ENCODE results near the gene SLC39A11. TPM values are rescaled to one million over a fixed set of nuclear protein-coding genes. Genes with fewer than 3 reads are reported as not detected.

SLC39A11 gene
- total RNA-seq, 1 donor from 2014 or later: 21.5 TPM

GRCh38 chr17:72916991-72917390 lies 175.5 kb downstream of the SLC39A11 start:
- H3K79me2 ChIP-seq (ENCODE audit: insufficient read depth, low read length): no peaks in the 10 kb centered on the region
- H3K27ac Mint-ChIP-seq (ENCODE audit: unreplicated experiment): no peak overlapping the region
- no peak overlapping the region for H3K27ac ChIP-seq (ENCODE audit: low read depth, low read length)
- H3K36me3 Mint-ChIP-seq (ENCODE audit: low read depth, unreplicated experiment): peaks cover 9% of the 10 kb centered on the region
- H3K9me3 ChIP-seq (ENCODE audit: insufficient read depth, low read depth, low read length): no peaks in the 10 kb centered on the region
- no peak overlapping the region for H3K4me3 ChIP-seq (ENCODE audit: insufficient read depth, low read depth, low read length)
- no peaks in the 10 kb centered on the region for H3K27me3 ChIP-seq (ENCODE audit: insufficient read depth, low read length)
- H4K20me1 ChIP-seq (ENCODE audit: insufficient read depth, low read length): no peaks in the 10 kb centered on the region
- no peak overlapping the region for H2AFZ ChIP-seq (ENCODE audit: low read depth, low read length)
- peaks cover 2% of the 10 kb centered on the region for H3K27me3 Mint-ChIP-seq (ENCODE audit: low read depth, unreplicated experiment)
- FAIRE-seq (no peak), DNase-seq (ENCODE audit: low read depth) (no peak)
- H3K36me3 ChIP-seq (ENCODE audit: insufficient read depth, low read length): no peaks in the 10 kb centered on the region
- no peaks in the 10 kb centered on the region for H3K4me1 ChIP-seq (ENCODE audit: insufficient read depth, low read length)
- H3K9ac ChIP-seq (ENCODE audit: low read length): no peak overlapping the region
- TF ChIP-seq EZH2 (IDR thresholded peaks at IDR 0.05; ENCODE audit: insufficient read depth, low read length) (no peak), CTCF (IDR thresholded peaks at IDR 0.05; ENCODE audit: insufficient read depth, low read depth, low read length) (no peak)
- H3K4me1 Mint-ChIP-seq (ENCODE audit: low read depth, unreplicated experiment): peaks cover 3% of the 10 kb centered on the region
- no peak overlapping the region for H3K4me3 Mint-ChIP-seq (ENCODE audit: unreplicated experiment)
- H3K4me2 ChIP-seq (ENCODE audit: low read length): no peak overlapping the region
- H3K9me3 Mint-ChIP-seq (ENCODE audit: unreplicated experiment): peaks cover 12% of the 10 kb centered on the region

- DNase-seq (ENCODE audit: low read depth) (no peak), FAIRE-seq (no peak)
- Histone ChIP-seq H3K4me3 (ENCODE audit: insufficient read depth, low read depth, low read length) (no peak overlapping the region), H3K9me3 (ENCODE audit: insufficient read depth, low read depth, low read length) (no peaks in the 10 kb centered on the region), H2AFZ (ENCODE audit: low read depth, low read length) (no peak overlapping the region), H3K79me2 (ENCODE audit: insufficient read depth, low read length) (no peaks in the 10 kb centered on the region), H3K4me1 (ENCODE audit: insufficient read depth, low read length) (no peaks in the 10 kb centered on the region), H3K36me3 (ENCODE audit: insufficient read depth, low read length) (no peaks in the 10 kb centered on the region), H4K20me1 (ENCODE audit: insufficient read depth, low read length) (no peaks in the 10 kb centered on the region), H3K27ac (ENCODE audit: low read depth, low read length) (no peak overlapping the region), H3K27me3 (ENCODE audit: insufficient read depth, low read length) (no peaks in the 10 kb centered on the region), H3K4me2 (ENCODE audit: low read length) (no peak overlapping the region), H3K9ac (ENCODE audit: low read length) (no peak overlapping the region)
- peaks cover 2% of the 10 kb centered on the region for H3K27me3 Mint-ChIP-seq (ENCODE audit: low read depth, unreplicated experiment)
- peaks cover 12% of the 10 kb centered on the region for H3K9me3 Mint-ChIP-seq (ENCODE audit: unreplicated experiment)
- no peak overlapping the region for H3K4me3 Mint-ChIP-seq (ENCODE audit: unreplicated experiment)
- no peak for TF ChIP-seq EZH2 (IDR thresholded peaks at IDR 0.05; ENCODE audit: insufficient read depth, low read length)
- TF ChIP-seq CTCF (IDR thresholded peaks at IDR 0.05; ENCODE audit: insufficient read depth, low read depth, low read length): no peak
- H3K36me3 Mint-ChIP-seq (ENCODE audit: low read depth, unreplicated experiment): peaks cover 9% of the 10 kb centered on the region
- H3K27ac Mint-ChIP-seq (ENCODE audit: unreplicated experiment): no peak overlapping the region
- peaks cover 3% of the 10 kb centered on the region for H3K4me1 Mint-ChIP-seq (ENCODE audit: low read depth, unreplicated experiment)
Observed at GRCh38 chr17:72915625-72916081, 176.8 kb downstream of the SLC39A11 start.

DNA sequence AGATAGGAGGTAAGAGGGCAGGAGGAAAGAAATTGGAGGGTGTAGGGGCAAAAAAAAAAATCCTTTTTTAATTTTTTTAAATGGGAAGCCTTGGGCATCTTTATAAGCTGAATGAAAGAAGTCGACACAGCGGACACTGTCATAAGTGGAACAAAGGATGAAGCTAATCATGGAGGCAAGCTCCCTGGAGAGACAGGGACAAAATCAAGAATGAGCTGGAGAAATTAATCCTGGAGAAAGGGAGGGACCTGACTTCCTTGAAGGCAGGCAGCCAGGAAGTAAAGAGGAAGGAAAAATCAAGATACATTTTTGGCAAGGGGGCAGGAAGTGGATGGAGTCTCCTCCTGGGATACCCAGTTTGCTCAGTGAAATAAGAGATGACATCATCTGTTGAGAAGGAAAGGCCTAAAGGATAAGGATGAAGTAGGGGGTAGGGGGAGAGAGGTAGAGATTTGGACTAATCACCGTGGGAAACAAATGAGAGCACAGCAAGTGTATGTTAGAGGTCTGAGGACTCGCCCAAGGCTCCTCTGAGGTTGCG lies 179.3 kb downstream of the SLC39A11 start:
- Histone ChIP-seq H3K4me1 (ENCODE audit: insufficient read depth, low read length) (no peaks in the 10 kb centered on the region), H3K27ac (ENCODE audit: low read depth, low read length) (no peak overlapping the region), H3K4me2 (ENCODE audit: low read length) (no peak overlapping the region), H3K36me3 (ENCODE audit: insufficient read depth, low read length) (no peaks in the 10 kb centered on the region), H2AFZ (ENCODE audit: low read depth, low read length) (no peak overlapping the region), H3K27me3 (ENCODE audit: insufficient read depth, low read length) (no peaks in the 10 kb centered on the region), H3K4me3 (ENCODE audit: insufficient read depth, low read depth, low read length) (no peak overlapping the region), H3K9me3 (ENCODE audit: insufficient read depth, low read depth, low read length) (no peaks in the 10 kb centered on the region), H3K79me2 (ENCODE audit: insufficient read depth, low read length) (no peaks in the 10 kb centered on the region), H3K9ac (ENCODE audit: low read length) (no peak overlapping the region), H4K20me1 (ENCODE audit: insufficient read depth, low read length) (no peaks in the 10 kb centered on the region)
- Mint-ChIP-seq H3K36me3 (ENCODE audit: low read depth, unreplicated experiment) (peaks cover 11% of the 10 kb centered on the region), H3K27ac (ENCODE audit: unreplicated experiment) (no peak overlapping the region), H3K4me1 (ENCODE audit: low read depth, unreplicated experiment) (peaks cover 3% of the 10 kb centered on the region), H3K27me3 (ENCODE audit: low read depth, unreplicated experiment) (peaks cover 2% of the 10 kb centered on the region), H3K9me3 (ENCODE audit: unreplicated experiment) (peaks cover 12% of the 10 kb centered on the region), H3K4me3 (ENCODE audit: unreplicated experiment) (no peak overlapping the region)
- TF ChIP-seq CTCF (IDR thresholded peaks at IDR 0.05; ENCODE audit: insufficient read depth, low read depth, low read length) (no peak), EZH2 (IDR thresholded peaks at IDR 0.05; ENCODE audit: insufficient read depth, low read length) (no peak)
- FAIRE-seq: no peak
- no peak for DNase-seq (ENCODE audit: low read depth)

All from astrocyte (in vitro differentiated cells and primary cell).